Fibroblast of mammary gland (primary cell): ENCODE measurements around the gene PGPEP1.

Source experiments
- DNase-seq: peaks from one replicate; pipeline ENCODE4 v3.0.0-alpha.2; 2010; ENCODE audit warnings: low read depth
- H3K4me3 ChIP-seq: 2 replicates; pipeline ENCODE4 v1.5.1; 2011; ENCODE audit warnings: low read depth, mild to moderate bottlenecking, low read length, moderate library complexity; ENCODE audit not compliant: control insufficient read depth
- CTCF ChIP-seq: conservative IDR thresholded peaks from 2 replicates; pipeline ENCODE4 v1.5.1; 2011; ENCODE audit warnings: low read depth, low read length, inconsistent platforms; ENCODE audit not compliant: control insufficient read depth, insufficient read depth

Gene PGPEP1

DNA sequence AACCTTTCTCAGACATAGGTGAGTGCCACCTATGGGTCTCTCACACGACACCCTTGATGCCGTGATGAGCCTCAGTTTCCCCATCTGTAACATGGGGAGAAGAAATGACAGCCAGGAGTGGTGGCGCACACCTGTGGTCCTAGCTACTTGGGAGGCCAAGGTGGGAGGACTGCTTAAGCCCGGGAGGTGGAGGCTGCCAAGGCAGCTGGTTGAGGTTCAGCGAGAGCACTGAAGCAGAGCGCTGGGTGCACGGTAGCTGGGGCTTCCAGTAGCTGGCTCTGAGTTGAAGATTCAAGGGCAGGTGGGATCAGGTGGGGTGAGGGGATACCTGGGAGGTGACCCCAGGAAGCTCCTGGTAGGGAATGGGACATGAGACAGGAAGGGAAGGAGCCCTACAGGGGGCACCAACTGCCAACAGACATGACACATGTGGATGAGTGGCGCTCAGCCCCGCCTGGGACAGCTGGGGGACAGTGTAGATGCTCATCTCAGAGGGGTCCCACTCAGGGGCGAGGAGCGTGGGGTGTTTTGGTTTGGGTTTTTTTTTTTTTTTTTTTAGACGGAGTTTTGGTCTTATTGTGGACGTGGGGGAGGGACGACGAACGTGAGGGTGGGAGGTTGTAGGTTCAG, 72.3 kb downstream of the PGPEP1 start:
- no peak overlapping the region for H3K4me3 ChIP-seq
- no peak for TF ChIP-seq CTCF
- DNase-seq: no peak

- H3K4me3 ChIP-seq: peak overlapping the region; percentile 43
- no peak for DNase-seq
- TF ChIP-seq CTCF: no peak
These were observed 74.2 kb downstream of the PGPEP1 start for GRCh38 chr19:18414504-18415177.

DNA sequence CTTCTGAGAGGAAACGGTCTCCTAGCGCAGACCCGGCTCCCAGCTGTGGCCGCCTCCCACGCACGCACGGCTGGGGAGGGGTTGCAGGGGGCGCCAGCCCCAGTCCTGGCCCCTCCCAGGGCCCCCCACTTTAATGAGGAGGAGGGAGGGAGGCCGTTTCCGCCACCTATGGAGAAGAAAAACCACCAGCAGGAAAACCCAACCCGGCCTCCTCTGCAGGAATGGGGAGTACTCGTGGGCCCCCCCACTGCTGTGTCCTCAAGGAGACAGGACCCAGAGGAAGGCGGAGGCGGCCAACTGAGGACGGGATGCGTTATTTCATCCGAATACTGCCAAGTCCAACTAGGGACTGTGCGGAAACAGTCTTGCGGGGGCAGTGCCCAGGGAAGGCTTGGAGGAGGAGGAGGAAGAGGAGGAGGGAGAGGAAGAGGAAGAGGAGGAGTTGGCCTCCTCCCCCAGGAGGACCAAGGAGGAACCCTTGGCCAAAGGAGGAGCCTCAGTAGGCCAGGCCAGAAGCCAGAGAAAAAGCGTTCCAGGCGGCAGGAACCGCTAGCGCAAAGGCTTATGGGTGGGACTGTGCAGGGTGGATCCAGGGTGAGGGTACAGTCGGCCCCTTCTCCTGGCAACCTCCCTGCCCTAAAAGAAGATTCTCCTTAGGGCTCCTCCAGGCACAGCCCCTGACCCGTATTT, 74.9 kb downstream of the PGPEP1 start:
- peak overlapping the region; percentile 43 for H3K4me3 ChIP-seq
- DNase-seq: peak; percentile 90
- no peak for TF ChIP-seq CTCF

DNA sequence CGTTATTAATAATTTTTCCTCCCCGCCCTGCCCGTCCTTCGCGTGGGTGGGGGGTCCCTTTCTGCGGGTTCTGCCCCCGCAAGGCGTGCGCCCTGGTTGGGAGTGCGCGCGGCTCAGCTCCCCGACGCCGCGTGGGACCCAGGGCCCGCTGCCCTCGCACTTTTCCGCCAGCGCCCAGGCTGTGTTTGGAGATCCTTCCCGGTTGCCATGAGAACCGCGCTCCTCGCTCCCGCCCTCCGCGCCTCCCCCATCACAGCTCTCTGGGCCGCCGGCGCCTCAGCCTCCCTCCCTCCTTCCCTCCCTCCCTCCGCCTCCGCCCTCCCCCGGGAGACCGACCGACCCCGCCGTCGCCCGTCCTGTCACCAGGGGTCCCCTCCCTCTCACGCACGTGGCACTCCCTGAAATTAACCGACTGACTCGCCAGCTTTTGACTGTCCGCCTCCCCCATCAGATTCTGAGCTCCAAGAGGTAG, 76.4 kb downstream of the PGPEP1 start:
- peak; percentile 83 for DNase-seq
- no peak for TF ChIP-seq CTCF
- peak overlapping the region; percentile 38 for H3K4me3 ChIP-seq

DNA sequence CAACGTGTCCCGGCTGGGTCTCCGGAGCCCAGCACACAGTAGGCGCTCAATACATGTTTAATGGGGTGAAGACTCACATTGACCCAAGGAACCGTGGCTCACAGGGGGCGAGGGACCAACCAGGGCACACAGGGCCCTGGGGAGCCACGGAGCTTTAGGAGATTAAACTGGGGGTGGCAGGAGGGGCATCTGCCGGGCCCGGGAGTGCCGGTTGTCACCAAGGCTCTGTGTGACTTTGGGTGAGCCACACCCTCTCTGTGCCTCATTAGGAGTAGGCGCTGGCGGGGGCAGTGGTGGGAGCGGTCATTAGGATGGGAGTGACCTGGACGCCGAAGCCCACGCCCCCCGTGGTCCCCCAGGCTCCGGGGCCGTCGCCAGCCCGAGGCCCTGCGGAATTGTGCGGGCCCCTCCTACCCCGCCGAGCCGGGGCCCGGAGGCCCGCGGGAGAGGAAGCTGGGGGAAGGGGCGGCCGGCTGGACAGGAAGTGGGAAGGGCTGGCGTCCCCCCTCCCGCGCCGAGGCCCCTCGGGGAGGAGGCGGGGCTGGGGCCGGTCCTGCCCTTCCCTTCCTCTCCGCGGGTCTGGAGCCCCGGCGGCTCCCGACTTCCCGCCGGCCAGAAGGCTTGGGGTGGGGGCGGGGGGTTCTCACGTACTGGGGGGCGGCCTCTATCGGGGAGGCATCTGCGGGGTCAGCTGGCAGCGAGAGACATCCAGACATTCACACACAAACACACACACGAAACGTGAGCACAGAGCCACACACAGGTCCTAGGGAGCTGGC, 77.0 kb downstream of the PGPEP1 start:
- H3K4me3 ChIP-seq: peak overlapping the region; percentile 38
- no peak for TF ChIP-seq CTCF
- DNase-seq: peak; percentile 69

GRCh38 chr19:18418029-18418482, 77.7 kb downstream of the PGPEP1 start:
- TF ChIP-seq CTCF: no peak
- no peak for DNase-seq
- H3K4me3 ChIP-seq: no peak overlapping the region
